ENCODE data around the gene S1PR4. TPM values are rescaled to one million over a fixed set of nuclear protein-coding genes. Genes with fewer than 3 reads are reported as not detected.

The S1PR4 gene
- total and polyA plus RNA-seq, 2 experiments from 2014 or later = 0.24 TPM; not detected in 1

GRCh38 chr19:3192228-3192635 is 13.7 kb downstream of the S1PR4 start:
- no peak overlapping the region for H3K27ac Mint-ChIP-seq
- ATAC-seq = no peak
- no peak overlapping the region for H3K4me2 ChIP-seq
- peaks cover 4% of the 10 kb centered on the region for H3K27me3 Mint-ChIP-seq (ENCODE audit: insufficient read depth, low read depth, poor library complexity)
- H3K4me3 Mint-ChIP-seq = no peak overlapping the region
- no peak for DNase-seq (ENCODE audit: low spot score)
- no peak for TF ChIP-seq ZNF114 (CRISPR knock-in tag; IDR thresholded peaks at IDR 0.05)
- TF ChIP-seq ZNF331 (CRISPR knock-in tag; IDR thresholded peaks at IDR 0.05; ENCODE audit: low read depth) = no peak
- no peak for TF ChIP-seq ZNF462 (CRISPR knock-in tag; IDR thresholded peaks at IDR 0.05)
- TF ChIP-seq EZH2phosphoT487 (IDR thresholded peaks at IDR 0.05; ENCODE audit: unreplicated experiment) = no peak
- no peak for TF ChIP-seq JUNB (IDR thresholded peaks at IDR 0.05; ENCODE audit: unreplicated experiment)
- no peak for TF ChIP-seq CTCF (conservative IDR thresholded peaks at IDR 0.05; ENCODE audit: low read depth in 2 of 2)
- no peak for TF ChIP-seq REST (IDR thresholded peaks at IDR 0.05; ENCODE audit: unreplicated experiment)
- no peak for TF ChIP-seq POLR2AphosphoS5 (IDR thresholded peaks at IDR 0.05; ENCODE audit: low read depth)
- no peak for TF ChIP-seq ETS1 (IDR thresholded peaks at IDR 0.05)
- TF ChIP-seq STAT1 (IDR thresholded peaks at IDR 0.05; ENCODE audit: unreplicated experiment) = no peak
- no peak for TF ChIP-seq NANOG (IDR thresholded peaks at IDR 0.05; ENCODE audit: borderline replicate concordance)
- TF ChIP-seq EZH2 (IDR thresholded peaks at IDR 0.05; ENCODE audit: low read depth, unreplicated experiment) = no peak
- no peak for TF ChIP-seq CREB1 (CRISPR knock-in tag; IDR thresholded peaks at IDR 0.05; ENCODE audit: low read depth)
- no peaks in the 10 kb centered on the region; the same call in 1 of the 2 replicates for H3K36me3 ChIP-seq (ENCODE audit: insufficient read depth)
- peaks cover 9% of the 10 kb centered on the region for H4K20me1 ChIP-seq (replicated peaks; ENCODE audit: insufficient read depth)
- peaks cover under 1% of the 10 kb centered on the region; the same call in 1 of the 2 replicates for H3K4me1 ChIP-seq (ENCODE audit: insufficient read depth)
- no peaks in the 10 kb centered on the region for H3K27me3 ChIP-seq (ENCODE audit: insufficient read depth)
- peaks cover 57% of the 10 kb centered on the region for H3K79me2 ChIP-seq (replicated peaks; ENCODE audit: insufficient read depth)
- no peaks in the 10 kb centered on the region for H3K9me2 ChIP-seq (ENCODE audit: insufficient read depth)
- no peak overlapping the region for H3K4me3 ChIP-seq
- no peak overlapping the region for H2AFZ ChIP-seq
- no peaks in the 10 kb centered on the region; the same call in 2 of the 3 replicates for H3K9me3 Mint-ChIP-seq
- peaks cover 14% of the 10 kb centered on the region for H3K4me1 Mint-ChIP-seq
- H3K36me3 Mint-ChIP-seq (ENCODE audit: low read depth) = peaks cover 18% of the 10 kb centered on the region
- no peaks in the 10 kb centered on the region for H3F3A ChIP-seq (replicated peaks; ENCODE audit: low read depth)
- H3K27ac ChIP-seq (ENCODE audit: low read depth) = no peak overlapping the region

Measured in GM23338 (cell line).